ENCODE measurements around the gene TSPAN9.

Gene TSPAN9

DNA sequence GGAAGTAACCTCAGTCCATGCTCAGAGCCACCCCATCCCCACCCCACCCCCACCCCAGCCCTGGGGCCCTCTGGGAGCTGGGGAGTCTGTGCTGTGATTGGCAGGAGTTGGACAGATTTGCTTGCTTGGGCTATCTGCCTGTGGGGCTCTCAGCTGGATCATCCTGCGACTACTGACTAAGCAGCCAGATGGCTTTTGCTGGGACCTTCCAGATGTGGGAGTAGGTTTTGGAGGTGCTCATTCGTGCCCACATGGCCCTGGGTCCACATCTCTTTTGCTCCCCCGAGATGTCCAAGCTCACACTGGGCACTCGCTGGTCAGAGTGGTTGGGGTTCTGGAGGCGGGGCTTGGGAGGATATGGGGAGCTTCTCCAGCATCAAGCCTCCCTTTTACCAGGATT is 138.9 kb downstream of the TSPAN9 start:
- no peak overlapping the region for H3K4me3 ChIP-seq (ENCODE audit: low read depth, low read length)
- H3K27ac ChIP-seq, result peak overlapping the region; percentile 92
- DNase-seq, result peak; percentile 59
- TF ChIP-seq, protein P1, sequence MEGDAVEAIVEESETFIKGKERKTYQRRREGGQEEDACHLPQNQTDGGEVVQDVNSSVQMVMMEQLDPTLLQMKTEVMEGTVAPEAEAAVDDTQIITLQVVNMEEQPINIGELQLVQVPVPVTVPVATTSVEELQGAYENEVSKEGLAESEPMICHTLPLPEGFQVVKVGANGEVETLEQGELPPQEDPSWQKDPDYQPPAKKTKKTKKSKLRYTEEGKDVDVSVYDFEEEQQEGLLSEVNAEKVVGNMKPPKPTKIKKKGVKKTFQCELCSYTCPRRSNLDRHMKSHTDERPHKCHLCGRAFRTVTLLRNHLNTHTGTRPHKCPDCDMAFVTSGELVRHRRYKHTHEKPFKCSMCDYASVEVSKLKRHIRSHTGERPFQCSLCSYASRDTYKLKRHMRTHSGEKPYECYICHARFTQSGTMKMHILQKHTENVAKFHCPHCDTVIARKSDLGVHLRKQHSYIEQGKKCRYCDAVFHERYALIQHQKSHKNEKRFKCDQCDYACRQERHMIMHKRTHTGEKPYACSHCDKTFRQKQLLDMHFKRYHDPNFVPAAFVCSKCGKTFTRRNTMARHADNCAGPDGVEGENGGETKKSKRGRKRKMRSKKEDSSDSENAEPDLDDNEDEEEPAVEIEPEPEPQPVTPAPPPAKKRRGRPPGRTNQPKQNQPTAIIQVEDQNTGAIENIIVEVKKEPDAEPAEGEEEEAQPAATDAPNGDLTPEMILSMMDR (IDR thresholded peaks at IDR 0.05; ENCODE audit: low read depth, low read length), result no peak
- no peaks in the 10 kb centered on the region for H3K27me3 ChIP-seq (ENCODE audit: insufficient read depth, low read depth, severe bottlenecking)
- H3K9me3 ChIP-seq (ENCODE audit: severe bottlenecking), result no peaks in the 10 kb centered on the region
- H3K36me3 ChIP-seq, result peaks cover 97% of the 10 kb centered on the region

DNA sequence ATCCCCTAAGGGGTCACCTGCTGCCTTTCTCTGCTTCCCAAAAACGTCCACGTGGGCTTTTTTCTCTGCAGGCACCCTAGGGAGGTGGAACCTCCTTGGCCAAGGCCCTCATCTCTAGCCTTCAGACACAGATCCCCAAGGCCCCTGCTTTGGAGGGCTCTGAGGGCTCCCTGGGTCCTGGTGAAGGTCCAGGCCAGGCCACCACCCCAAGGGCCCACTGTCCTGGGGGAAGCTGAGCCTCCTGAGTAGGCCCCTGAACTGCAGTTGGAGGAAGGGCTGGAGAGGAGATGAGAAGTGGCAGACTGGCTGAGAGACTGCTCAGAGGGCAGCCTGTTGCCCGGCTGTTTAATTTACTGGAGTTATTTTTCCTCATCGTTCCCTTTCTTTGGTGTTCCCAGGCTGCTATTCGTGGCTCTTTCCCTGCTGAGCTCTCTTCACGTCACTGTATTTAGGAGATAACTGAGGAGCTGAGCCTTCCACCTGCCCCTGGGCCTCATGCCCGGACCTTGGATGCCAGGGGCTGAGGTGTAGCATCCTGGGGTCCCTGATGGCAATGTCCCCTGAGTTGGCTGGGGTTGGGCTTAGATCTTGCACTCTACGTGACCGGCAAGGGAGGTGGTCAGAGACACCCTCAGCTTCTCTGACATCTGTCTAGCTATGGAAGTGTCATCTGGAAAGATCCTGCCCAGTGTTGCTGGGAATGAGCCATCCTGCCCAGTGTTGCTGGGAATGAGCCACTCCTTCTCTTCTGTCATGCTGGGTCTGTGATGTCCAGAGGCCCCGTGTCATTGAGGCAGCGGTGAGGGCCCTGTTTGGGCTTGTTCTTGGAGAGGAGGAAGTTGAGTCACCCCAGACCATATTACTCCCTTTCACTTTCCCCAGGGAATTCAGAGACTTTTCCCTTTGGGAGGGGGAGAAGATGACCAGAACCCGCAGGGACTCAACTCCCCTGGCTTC is 139.8 kb downstream of the TSPAN9 start:
- Histone ChIP-seq H3K27ac (peak overlapping the region; percentile 52), H3K4me3 (ENCODE audit: low read depth, low read length) (no peak overlapping the region), H3K9me3 (ENCODE audit: severe bottlenecking) (no peaks in the 10 kb centered on the region), H3K27me3 (ENCODE audit: insufficient read depth, low read depth, severe bottlenecking) (no peaks in the 10 kb centered on the region), H3K36me3 (peaks cover 97% of the 10 kb centered on the region)
- TF ChIP-seq, protein P1 (IDR thresholded peaks at IDR 0.05; ENCODE audit: low read depth, low read length), result no peak
- no peak for DNase-seq

DNA sequence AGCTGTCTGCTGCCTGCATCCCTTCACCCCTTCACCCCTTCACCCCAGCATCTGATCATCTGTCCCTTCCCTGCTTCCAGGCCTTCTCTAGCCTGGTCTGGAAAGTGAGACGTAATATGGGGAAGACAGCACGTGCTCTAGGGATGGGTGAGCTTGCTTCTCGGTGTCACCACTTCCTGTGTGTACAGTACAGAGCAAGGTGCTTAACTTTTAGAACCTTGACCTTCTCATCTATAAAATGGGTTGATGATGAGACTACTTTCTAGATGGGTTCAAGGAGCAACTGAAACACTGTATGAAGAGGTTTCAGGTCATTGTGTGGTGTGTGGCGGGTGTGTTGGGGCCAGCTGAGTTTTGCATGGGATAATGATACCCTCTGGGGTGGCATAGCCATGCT is 140.5 kb downstream of the TSPAN9 start:
- Histone ChIP-seq H3K27me3 (ENCODE audit: insufficient read depth, low read depth, severe bottlenecking) (no peaks in the 10 kb centered on the region), H3K27ac (peak overlapping the region; percentile 73), H3K36me3 (peaks cover 97% of the 10 kb centered on the region), H3K4me3 (ENCODE audit: low read depth, low read length) (no peak overlapping the region), H3K9me3 (ENCODE audit: severe bottlenecking) (no peaks in the 10 kb centered on the region)
- DNase-seq, result no peak
- TF ChIP-seq, protein P1 (IDR thresholded peaks at IDR 0.05; ENCODE audit: low read depth, low read length), result no peak

DNA sequence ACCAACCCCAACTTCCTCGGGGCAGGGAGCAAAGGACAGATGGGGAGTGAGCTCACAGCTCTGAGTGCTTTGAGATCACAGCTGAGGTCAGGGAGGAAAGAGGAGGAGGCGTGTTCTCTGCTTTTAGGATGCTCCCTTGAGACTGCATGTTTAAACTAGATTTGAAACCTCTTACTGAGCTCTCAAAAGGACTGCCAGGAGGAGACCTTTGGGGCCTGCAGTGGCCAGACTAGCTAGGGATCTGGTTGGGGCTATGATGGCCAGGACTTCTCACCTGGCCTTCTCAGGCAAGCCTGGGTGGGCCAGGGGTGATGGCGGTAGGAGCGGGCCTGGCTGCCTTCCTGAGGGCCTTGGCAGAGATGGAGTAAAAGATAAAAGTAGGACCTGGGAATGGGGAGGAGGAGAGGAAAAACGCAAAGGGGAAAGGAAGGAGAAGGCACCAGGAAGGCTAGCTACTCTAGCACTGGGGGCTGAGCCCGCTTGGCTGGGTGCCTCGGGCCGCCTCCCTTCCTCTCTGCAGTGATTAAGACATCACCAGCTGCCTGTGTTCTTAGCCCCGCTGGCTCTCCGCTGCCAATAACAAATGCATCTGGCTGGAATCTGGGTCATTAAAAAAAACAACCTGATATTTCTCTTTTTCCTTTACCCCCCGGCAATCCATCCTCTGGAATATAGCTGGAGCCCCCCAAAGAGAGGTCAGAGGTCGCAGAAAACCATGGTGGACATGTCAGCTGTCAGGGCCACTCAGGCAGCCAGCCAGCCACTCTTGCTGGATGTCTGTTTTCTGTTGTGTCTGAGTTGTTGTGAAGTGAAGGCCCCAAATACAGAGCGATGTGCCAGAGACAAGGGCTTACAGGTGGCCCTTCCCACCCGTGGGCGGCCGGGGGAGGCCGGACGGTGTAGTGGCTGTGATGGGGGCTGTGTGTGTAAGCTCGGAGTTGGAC is 141.3 kb downstream of the TSPAN9 start:
- DNase-seq, result peak; percentile 57

DNA sequence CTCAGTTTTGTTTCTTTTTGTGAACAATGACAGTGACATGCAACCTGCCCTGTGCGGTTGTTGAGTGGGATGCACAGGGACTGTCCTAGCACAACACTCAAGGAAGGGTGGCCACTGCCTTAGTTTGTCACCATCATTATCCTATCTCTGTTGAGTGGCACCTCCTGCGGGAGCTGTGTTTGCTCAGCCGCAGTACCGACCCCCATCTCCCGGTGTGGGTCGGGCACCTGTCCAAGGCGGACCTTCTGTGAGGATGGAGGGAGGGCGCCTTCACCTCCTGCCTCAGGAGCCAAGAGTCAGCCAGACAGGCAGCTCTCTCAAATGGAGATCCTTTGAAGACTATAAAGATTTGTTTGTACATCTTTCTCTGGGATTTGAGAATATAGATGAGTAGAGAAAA is 142.1 kb downstream of the TSPAN9 start:
- TF ChIP-seq, protein P1 (IDR thresholded peaks at IDR 0.05; ENCODE audit: low read depth, low read length), result no peak
- Histone ChIP-seq H3K27me3 (ENCODE audit: insufficient read depth, low read depth, severe bottlenecking) (no peaks in the 10 kb centered on the region), H3K36me3 (peaks cover 97% of the 10 kb centered on the region), H3K27ac (no peak overlapping the region), H3K4me3 (ENCODE audit: low read depth, low read length) (no peak overlapping the region), H3K9me3 (ENCODE audit: severe bottlenecking) (no peaks in the 10 kb centered on the region)
- DNase-seq, result no peak

More for the DNA sequence above, 141.3 kb downstream of the TSPAN9 start:
- H3K9me3 ChIP-seq (ENCODE audit: severe bottlenecking), result no peaks in the 10 kb centered on the region
- TF ChIP-seq, protein P1 (IDR thresholded peaks at IDR 0.05; ENCODE audit: low read depth, low read length), result no peak
- no peaks in the 10 kb centered on the region for H3K27me3 ChIP-seq (ENCODE audit: insufficient read depth, low read depth, severe bottlenecking)
- H3K36me3 ChIP-seq, result peaks cover 97% of the 10 kb centered on the region
- H3K4me3 ChIP-seq (ENCODE audit: low read depth, low read length), result no peak overlapping the region
- peak overlapping the region; percentile 73 for H3K27ac ChIP-seq

Data from WERI-Rb-1 (cell line).